Mesenchymal stem cell (in vitro differentiated cells and primary cell): ENCODE data around the gene MBP.

ENCODE experiments used
- DNase-seq: peaks from one replicate; pipeline ENCODE4 v3.0.0-alpha.2; 2013
- H2AFZ ChIP-seq: one replicate; pipeline ENCODE4 v1.6.1; 2013; ENCODE audit warnings: low read depth, mild to moderate bottlenecking, control low read depth, inconsistent platforms, low read length, moderate library complexity
- H2AK5ac ChIP-seq: 2 replicates; pipeline ENCODE4 v1.6.1; 2013; ENCODE audit warnings: low read length, moderate library complexity, mild to moderate bottlenecking, inconsistent platforms; ENCODE audit not compliant: severe bottlenecking
- H2BK120ac ChIP-seq: one replicate; pipeline ENCODE4 v1.6.1; 2013; ENCODE audit warnings: low read depth, mild to moderate bottlenecking, inconsistent platforms, low read length, moderate library complexity
- H2BK12ac ChIP-seq, 2 experiments: one replicate each; pipeline ENCODE4 v1.6.1; 2013; ENCODE audit warnings: inconsistent platforms in 2 of 2, low read length in 2 of 2, mild to moderate bottlenecking in 2 of 2, moderate library complexity in 2 of 2, control low read depth in 1 of 2
- H2BK15ac ChIP-seq: one replicate; pipeline ENCODE4 v1.6.1; 2013; ENCODE audit warnings: mild to moderate bottlenecking, low read depth, inconsistent platforms; ENCODE audit not compliant: poor library complexity, severe bottlenecking
- H2BK5ac ChIP-seq: 2 replicates; pipeline ENCODE4 v1.6.1; 2013; ENCODE audit warnings: low read depth, mild to moderate bottlenecking, low read length, control low read depth, inconsistent platforms; ENCODE audit not compliant: poor library complexity, severe bottlenecking
- H3K14ac ChIP-seq, 2 experiments: one replicate each; pipeline ENCODE4 v1.6.1; 2013; ENCODE audit warnings: inconsistent platforms in 2 of 2, low read length in 2 of 2, control low read depth in 1 of 2, mild to moderate bottlenecking in 1 of 2, moderate library complexity in 1 of 2
- H3K18ac ChIP-seq, 2 experiments: one replicate each; pipeline ENCODE4 v1.6.1; 2013; ENCODE audit warnings: inconsistent platforms in 2 of 2, low read length in 2 of 2, control low read depth in 1 of 2, low read depth in 1 of 2, mild to moderate bottlenecking in 1 of 2
- H3K23ac ChIP-seq, 2 experiments: one replicate each; pipeline ENCODE4 v1.6.1; 2013; ENCODE audit warnings: inconsistent platforms in 2 of 2, low read length in 2 of 2, mild to moderate bottlenecking in 2 of 2, moderate library complexity in 2 of 2, control low read depth in 1 of 2
- H3K27ac ChIP-seq: 2 replicates; pipeline ENCODE4 v1.5.1; 2013; ENCODE audit warnings: mild to moderate bottlenecking, moderate library complexity, low read length, control low read depth, inconsistent platforms; ENCODE audit not compliant: poor library complexity, severe bottlenecking
- H3K27me3 ChIP-seq, 2 experiments: 2 replicates each; pipeline versions ENCODE4 v1.6.1 to v1.7.0; 2013; ENCODE audit warnings: low read length in 2 of 2, mild to moderate bottlenecking in 2 of 2, moderate library complexity in 2 of 2, control low read depth in 1 of 2, inconsistent platforms in 1 of 2; ENCODE audit not compliant: control insufficient read depth in 1 of 2, insufficient read depth in 1 of 2
- H3K36me3 ChIP-seq, 2 experiments: 2 replicates each; pipeline versions ENCODE4 v1.6.1 to v1.7.0; 2013; ENCODE audit warnings: low read length in 2 of 2, control low read depth in 1 of 2, inconsistent platforms in 1 of 2, low read depth in 1 of 2, mild to moderate bottlenecking in 1 of 2; ENCODE audit not compliant: insufficient read depth in 2 of 2, control insufficient read depth in 1 of 2
- H3K4ac ChIP-seq, 2 experiments: one replicate each; pipeline ENCODE4 v1.6.1; 2013; ENCODE audit warnings: inconsistent platforms in 2 of 2, low read length in 2 of 2, mild to moderate bottlenecking in 2 of 2, moderate library complexity in 2 of 2, control low read depth in 1 of 2, low read depth in 1 of 2
- H3K4me1 ChIP-seq: 2 replicates; pipeline ENCODE4 v1.6.1; 2013; ENCODE audit warnings: low read depth, low read length, control low read depth; ENCODE audit not compliant: control insufficient read depth, insufficient read depth
- H3K4me2 ChIP-seq: 2 replicates; pipeline ENCODE4 v1.6.1; 2013; ENCODE audit warnings: low read length, mild to moderate bottlenecking, inconsistent platforms; ENCODE audit not compliant: poor library complexity, severe bottlenecking
- H3K4me3 ChIP-seq, 2 experiments: 2 replicates each; pipeline versions ENCODE4 v1.5.1 to v1.7.0; 2013; ENCODE audit warnings: low read length in 2 of 2, mild to moderate bottlenecking in 2 of 2, control low read depth in 1 of 2, low read depth in 1 of 2; ENCODE audit not compliant: insufficient read depth in 1 of 2
- H3K79me1 ChIP-seq: replicated peaks from 2 replicates; pipeline ENCODE4 v1.6.1; 2013; ENCODE audit warnings: mild to moderate bottlenecking, control low read depth, low read length, inconsistent platforms; ENCODE audit not compliant: poor library complexity, severe bottlenecking
- H3K9ac ChIP-seq: 2 replicates; pipeline ENCODE4 v1.7.0; 2013; ENCODE audit warnings: mild to moderate bottlenecking, low read length, moderate library complexity
- H3K9me3 ChIP-seq: 2 replicates; pipeline ENCODE4 v1.7.0; 2013; ENCODE audit warnings: mild to moderate bottlenecking, low read length; ENCODE audit not compliant: control insufficient read depth
- H4K8ac ChIP-seq: one replicate; pipeline ENCODE4 v1.6.1; 2013; ENCODE audit warnings: inconsistent platforms, mild to moderate bottlenecking, low read length, moderate library complexity
- H4K91ac ChIP-seq: one replicate; pipeline ENCODE4 v1.6.1; 2013; ENCODE audit warnings: mild to moderate bottlenecking, low read length, inconsistent platforms
- WGBS: methylation state at CpG from one replicate; pipeline ENCODE4 v1.1.7; 2013; ENCODE audit warnings: mixed read lengths; 5-methylcytosine and 5-hydroxymethylcytosine counted together

MBP gene

GRCh38 chr18:77014538-77014937 lies 118.0 kb downstream of the MBP start:
- no peak overlapping the region for H3K4me3 ChIP-seq
- no peak overlapping the region for H2AK5ac ChIP-seq
- no peak overlapping the region for H3K14ac ChIP-seq
- DNase-seq = no peak
- H2BK120ac ChIP-seq = no peak overlapping the region
- H3K4ac ChIP-seq = no peak overlapping the region
- H2BK15ac ChIP-seq = no peak overlapping the region
- no peak overlapping the region for H2AFZ ChIP-seq
- H3K27ac ChIP-seq = no peak overlapping the region
- no peak overlapping the region for H4K91ac ChIP-seq
- 96% methylated on average over 4 of the region's 5 CpGs for WGBS
- no peak overlapping the region for H2BK5ac ChIP-seq
- no peak overlapping the region for H2BK12ac ChIP-seq
- no peaks in the 10 kb centered on the region for H3K9me3 ChIP-seq
- no peak overlapping the region for H4K8ac ChIP-seq
- no peaks in the 10 kb centered on the region for H3K4me1 ChIP-seq
- peaks cover 5% of the 10 kb centered on the region for H3K79me1 ChIP-seq
- no peaks in the 10 kb centered on the region for H3K27me3 ChIP-seq
- no peak overlapping the region for H3K4me2 ChIP-seq
- H3K9ac ChIP-seq = no peak overlapping the region
- no peak overlapping the region for H3K18ac ChIP-seq
- no peak overlapping the region for H3K23ac ChIP-seq
- H3K36me3 ChIP-seq = peaks cover 18 to 39% of the 10 kb centered on the region in 2 experiments

GRCh38 chr18:77013811-77014521 lies 118.6 kb downstream of the MBP start:
- no peak overlapping the region for H2BK15ac ChIP-seq
- no peaks in the 10 kb centered on the region for H3K4me1 ChIP-seq
- no peak overlapping the region for H3K23ac ChIP-seq

GRCh38 chr18:77012806-77013541 lies 119.6 kb downstream of the MBP start:
- Histone ChIP-seq H3K79me1 (peaks cover 5% of the 10 kb centered on the region), H2BK120ac (no peak overlapping the region), H2BK5ac (no peak overlapping the region), H3K4ac (no peak overlapping the region), H3K9me3 (no peaks in the 10 kb centered on the region), H4K91ac (no peak overlapping the region), H3K18ac (no peak overlapping the region), H3K14ac (no peak overlapping the region), H2BK15ac (no peak overlapping the region), H3K4me3 (no peak overlapping the region), H4K8ac (no peak overlapping the region), H3K27ac (no peak overlapping the region), H3K23ac (peak overlapping the region in 1 of 2 experiments; percentile 29), H3K27me3 (no peaks in the 10 kb centered on the region), H3K4me2 (no peak overlapping the region), H2AFZ (no peak overlapping the region), H2BK12ac (no peak overlapping the region), H3K4me1 (no peaks in the 10 kb centered on the region), H3K9ac (peak overlapping the region; percentile 61), H2AK5ac (no peak overlapping the region), H3K36me3 (peaks cover 27 to 45% of the 10 kb centered on the region in 2 experiments)
- DNase-seq = no peak
- 94% methylated on average over 6 of the region's 6 CpGs for WGBS

More at GRCh38 chr18:77013811-77014521, 118.6 kb downstream of the MBP start:
- H2AFZ ChIP-seq = no peak overlapping the region
- H2BK120ac ChIP-seq = no peak overlapping the region
- H3K4me2 ChIP-seq = no peak overlapping the region
- H3K14ac ChIP-seq = no peak overlapping the region
- H3K27ac ChIP-seq = no peak overlapping the region
- peak overlapping the region; percentile 61 for H3K9ac ChIP-seq
- H4K8ac ChIP-seq = no peak overlapping the region
- no peak overlapping the region for H3K4ac ChIP-seq
- no peaks in the 10 kb centered on the region for H3K9me3 ChIP-seq
- DNase-seq = no peak
- H2BK5ac ChIP-seq = no peak overlapping the region
- no peak overlapping the region for H2BK12ac ChIP-seq
- peak overlapping the region in 1 of 2 experiments; percentile 22 for H3K4me3 ChIP-seq
- no peak overlapping the region for H4K91ac ChIP-seq
- peaks cover 5% of the 10 kb centered on the region for H3K79me1 ChIP-seq
- H3K36me3 ChIP-seq = peaks cover 21 to 40% of the 10 kb centered on the region in 2 experiments
- 89% methylated on average over 18 of the region's 18 CpGs for WGBS
- H2AK5ac ChIP-seq = no peak overlapping the region
- H3K27me3 ChIP-seq = no peaks in the 10 kb centered on the region
- no peak overlapping the region for H3K18ac ChIP-seq

GRCh38 chr18:77012120-77012519 lies 120.5 kb downstream of the MBP start:
- Histone ChIP-seq H2AFZ (no peak overlapping the region), H4K8ac (no peak overlapping the region), H2BK120ac (no peak overlapping the region), H3K9ac (no peak overlapping the region), H2AK5ac (no peak overlapping the region), H3K4me1 (no peaks in the 10 kb centered on the region), H3K4me2 (no peak overlapping the region), H3K9me3 (no peaks in the 10 kb centered on the region), H3K4ac (no peak overlapping the region), H3K36me3 (peaks cover 24 to 43% of the 10 kb centered on the region in 2 experiments), H3K14ac (no peak overlapping the region), H2BK5ac (no peak overlapping the region), H3K18ac (no peak overlapping the region), H3K23ac (no peak overlapping the region), H4K91ac (no peak overlapping the region), H2BK15ac (no peak overlapping the region), H2BK12ac (no peak overlapping the region), H3K27ac (no peak overlapping the region), H3K4me3 (no peak overlapping the region), H3K27me3 (no peaks in the 10 kb centered on the region), H3K79me1 (peaks cover 10% of the 10 kb centered on the region)
- no peak for DNase-seq
- WGBS = 89% methylated on average over 8 of the region's 8 CpGs
